ENCODE measurements around the gene FCGR3A.
"Not testable (repeated sequence)": the region's sequence is repeated elsewhere in the genome, so short reads cannot be mapped to it uniquely, and the experiment has no call there.

GRCh38 chr1:161538925-161539479, 10.6 kb downstream of the FCGR3A start:
- TF ChIP-seq, protein P1, sequence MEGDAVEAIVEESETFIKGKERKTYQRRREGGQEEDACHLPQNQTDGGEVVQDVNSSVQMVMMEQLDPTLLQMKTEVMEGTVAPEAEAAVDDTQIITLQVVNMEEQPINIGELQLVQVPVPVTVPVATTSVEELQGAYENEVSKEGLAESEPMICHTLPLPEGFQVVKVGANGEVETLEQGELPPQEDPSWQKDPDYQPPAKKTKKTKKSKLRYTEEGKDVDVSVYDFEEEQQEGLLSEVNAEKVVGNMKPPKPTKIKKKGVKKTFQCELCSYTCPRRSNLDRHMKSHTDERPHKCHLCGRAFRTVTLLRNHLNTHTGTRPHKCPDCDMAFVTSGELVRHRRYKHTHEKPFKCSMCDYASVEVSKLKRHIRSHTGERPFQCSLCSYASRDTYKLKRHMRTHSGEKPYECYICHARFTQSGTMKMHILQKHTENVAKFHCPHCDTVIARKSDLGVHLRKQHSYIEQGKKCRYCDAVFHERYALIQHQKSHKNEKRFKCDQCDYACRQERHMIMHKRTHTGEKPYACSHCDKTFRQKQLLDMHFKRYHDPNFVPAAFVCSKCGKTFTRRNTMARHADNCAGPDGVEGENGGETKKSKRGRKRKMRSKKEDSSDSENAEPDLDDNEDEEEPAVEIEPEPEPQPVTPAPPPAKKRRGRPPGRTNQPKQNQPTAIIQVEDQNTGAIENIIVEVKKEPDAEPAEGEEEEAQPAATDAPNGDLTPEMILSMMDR (conservative IDR thresholded peaks at IDR 0.05 in 1 of 2, IDR thresholded peaks at IDR 0.05 in 1 of 2; ENCODE audit: extremely low read depth in 1 of 2, insufficient read depth in 1 of 2, low read depth in 1 of 2, low read length in 2 of 2), result not testable (repeated sequence)
- not testable (repeated sequence) for TF ChIP-seq EZH2 (IDR thresholded peaks at IDR 0.05; ENCODE audit: borderline replicate concordance, low read length)
